D341Med (cell line): ENCODE data around the gene ITK.

ENCODE experiments used
- DNase-seq: peaks from one replicate; pipeline ENCODE4 v3.0.0; 2012; ENCODE audit warnings: low spot score

ITK gene

GRCh38 chr5:157283434-157283833 lies 102.8 kb downstream of the ITK start:
- no peak for DNase-seq

- DNase-seq: no peak
Observed at GRCh38 chr5:157284458-157285212, 104.0 kb downstream of the ITK start.

GRCh38 chr5:157285310-157286035 lies 104.8 kb downstream of the ITK start:
- DNase-seq: no peak

GRCh38 chr5:157286761-157287211 lies 106.1 kb downstream of the ITK start:
- DNase-seq: no peak

GRCh38 chr5:157288405-157289163 lies 107.9 kb downstream of the ITK start:
- no peak for DNase-seq

- DNase-seq: no peak
Observed at GRCh38 chr5:157289164-157289819, 108.7 kb downstream of the ITK start.

- no peak for DNase-seq
Observed at GRCh38 chr5:157290156-157290980, 109.7 kb downstream of the ITK start.

GRCh38 chr5:157290981-157291711 lies 110.5 kb downstream of the ITK start:
- DNase-seq: no peak

- DNase-seq: no peak
Observed at GRCh38 chr5:157292599-157292998, 112.0 kb downstream of the ITK start.

- DNase-seq: no peak
Observed at GRCh38 chr5:157294407-157295091, 113.9 kb downstream of the ITK start.

GRCh38 chr5:157295247-157295646 lies 114.6 kb downstream of the ITK start:
- DNase-seq: no peak

- DNase-seq: no peak
Observed at GRCh38 chr5:157300564-157300963, 119.9 kb downstream of the ITK start.

- DNase-seq: no peak
Observed at GRCh38 chr5:157301066-157301465, 120.4 kb downstream of the ITK start.

- DNase-seq: no peak
Observed at GRCh38 chr5:157303023-157303422, 122.4 kb downstream of the ITK start.

GRCh38 chr5:157303667-157304327 lies 123.2 kb downstream of the ITK start:
- DNase-seq: no peak
